Ishikawa (cell line): Measurements from ENCODE around the gene ZNF644.

Experiments
- CEBPB ChIP-seq: IDR thresholded peaks from 2 replicates; pipeline ENCODE4 v1.6.1; 2012
- CREB1 ChIP-seq: IDR thresholded peaks from 2 replicates; pipeline ENCODE4 v1.6.1; 2012; ENCODE audit warnings: low read depth
- EGR1 ChIP-seq: IDR thresholded peaks from 2 replicates; pipeline ENCODE4 v1.6.1; 2012
- EP300 ChIP-seq: IDR thresholded peaks from 2 replicates; pipeline ENCODE4 v1.6.1; 2012; ENCODE audit warnings: borderline replicate concordance
- FOXM1 ChIP-seq: IDR thresholded peaks from 2 replicates; pipeline ENCODE4 v1.6.1; 2012; ENCODE audit warnings: low read depth, borderline replicate concordance
- NFIC ChIP-seq: IDR thresholded peaks from 2 replicates; pipeline ENCODE4 v1.6.1; 2012
- RAD21 ChIP-seq: IDR thresholded peaks from 2 replicates; pipeline ENCODE4 v1.6.1; 2012; ENCODE audit warnings: low read depth
- TAF1 ChIP-seq: IDR thresholded peaks from 2 replicates; pipeline ENCODE4 v1.6.1; 2012; ENCODE audit warnings: low read depth, mild to moderate bottlenecking
- TCF12 ChIP-seq: IDR thresholded peaks from 2 replicates; pipeline ENCODE4 v1.6.1; 2012; ENCODE audit warnings: low read depth
- TEAD4 ChIP-seq: IDR thresholded peaks from 2 replicates; pipeline ENCODE4 v1.6.1; 2012
- YY1 ChIP-seq: IDR thresholded peaks from 2 replicates; pipeline ENCODE4 v1.6.1; 2012; ENCODE audit warnings: low read depth
- ZBTB7A ChIP-seq: IDR thresholded peaks from 2 replicates; pipeline ENCODE4 v1.6.1; 2012; ENCODE audit warnings: low read depth
- TF ChIP-seq, protein P1 (sequence below): IDR thresholded peaks from 2 replicates; pipeline ENCODE4 v1.6.1; 2012; ENCODE audit warnings: low read depth, mild to moderate bottlenecking
- TF ChIP-seq, protein P2 (sequence below): IDR thresholded peaks from 2 replicates; pipeline ENCODE4 v1.6.1; 2012
- TF ChIP-seq, protein P3 (sequence below): IDR thresholded peaks from 2 replicates; pipeline ENCODE4 v1.6.1; 2012

The ZNF644 gene

DNA sequence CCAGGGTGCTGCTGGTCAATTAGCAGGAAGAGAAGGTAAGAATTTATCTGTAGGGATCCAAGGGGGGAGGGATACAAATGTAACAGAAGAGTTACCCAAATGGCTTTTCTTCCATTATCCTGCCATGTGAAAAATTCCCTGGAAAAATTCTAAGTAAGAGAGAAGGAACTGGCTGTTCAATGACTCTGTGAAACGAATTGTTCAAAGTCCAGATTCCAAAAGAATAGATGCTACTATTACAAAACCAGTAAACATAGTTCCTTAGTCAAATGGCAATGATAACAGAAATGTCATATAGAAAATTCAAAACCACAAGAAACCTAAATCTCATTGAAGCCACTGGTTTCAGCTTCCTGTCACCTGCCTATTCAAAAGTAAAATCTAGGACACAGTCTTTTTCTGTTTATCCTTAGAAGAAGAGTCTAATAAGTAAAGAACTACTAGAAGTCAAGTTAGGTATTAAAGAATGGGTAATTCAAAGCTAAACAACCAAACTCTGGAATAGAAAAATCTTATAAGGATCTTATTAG, 102.6 kb downstream of the ZNF644 start:
- TF ChIP-seq EP300, result no peak

DNA sequence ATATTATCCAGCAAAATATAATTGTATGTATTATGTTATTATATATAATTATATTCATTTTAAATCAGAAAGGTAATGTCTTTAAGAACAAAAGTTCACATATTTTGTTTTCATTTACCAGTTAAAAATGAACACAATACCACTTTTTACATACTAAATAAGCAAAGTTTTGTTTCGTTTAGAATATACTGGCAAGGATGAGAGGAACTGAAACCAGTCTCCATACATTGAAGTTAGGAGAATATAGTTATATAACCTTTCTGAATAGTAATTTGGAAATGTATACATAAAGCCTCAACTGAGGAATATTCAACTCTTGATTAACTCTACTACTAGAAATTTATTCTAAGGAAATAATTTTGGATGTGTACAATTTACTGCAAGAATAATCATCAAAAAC, 110.5 kb downstream of the ZNF644 start:
- TF ChIP-seq, protein P1, sequence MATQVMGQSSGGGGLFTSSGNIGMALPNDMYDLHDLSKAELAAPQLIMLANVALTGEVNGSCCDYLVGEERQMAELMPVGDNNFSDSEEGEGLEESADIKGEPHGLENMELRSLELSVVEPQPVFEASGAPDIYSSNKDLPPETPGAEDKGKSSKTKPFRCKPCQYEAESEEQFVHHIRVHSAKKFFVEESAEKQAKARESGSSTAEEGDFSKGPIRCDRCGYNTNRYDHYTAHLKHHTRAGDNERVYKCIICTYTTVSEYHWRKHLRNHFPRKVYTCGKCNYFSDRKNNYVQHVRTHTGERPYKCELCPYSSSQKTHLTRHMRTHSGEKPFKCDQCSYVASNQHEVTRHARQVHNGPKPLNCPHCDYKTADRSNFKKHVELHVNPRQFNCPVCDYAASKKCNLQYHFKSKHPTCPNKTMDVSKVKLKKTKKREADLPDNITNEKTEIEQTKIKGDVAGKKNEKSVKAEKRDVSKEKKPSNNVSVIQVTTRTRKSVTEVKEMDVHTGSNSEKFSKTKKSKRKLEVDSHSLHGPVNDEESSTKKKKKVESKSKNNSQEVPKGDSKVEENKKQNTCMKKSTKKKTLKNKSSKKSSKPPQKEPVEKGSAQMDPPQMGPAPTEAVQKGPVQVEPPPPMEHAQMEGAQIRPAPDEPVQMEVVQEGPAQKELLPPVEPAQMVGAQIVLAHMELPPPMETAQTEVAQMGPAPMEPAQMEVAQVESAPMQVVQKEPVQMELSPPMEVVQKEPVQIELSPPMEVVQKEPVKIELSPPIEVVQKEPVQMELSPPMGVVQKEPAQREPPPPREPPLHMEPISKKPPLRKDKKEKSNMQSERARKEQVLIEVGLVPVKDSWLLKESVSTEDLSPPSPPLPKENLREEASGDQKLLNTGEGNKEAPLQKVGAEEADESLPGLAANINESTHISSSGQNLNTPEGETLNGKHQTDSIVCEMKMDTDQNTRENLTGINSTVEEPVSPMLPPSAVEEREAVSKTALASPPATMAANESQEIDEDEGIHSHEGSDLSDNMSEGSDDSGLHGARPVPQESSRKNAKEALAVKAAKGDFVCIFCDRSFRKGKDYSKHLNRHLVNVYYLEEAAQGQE, result no peak
- TF ChIP-seq EP300, result no peak
- TF ChIP-seq TEAD4, result no peak
- TF ChIP-seq, protein P2, sequence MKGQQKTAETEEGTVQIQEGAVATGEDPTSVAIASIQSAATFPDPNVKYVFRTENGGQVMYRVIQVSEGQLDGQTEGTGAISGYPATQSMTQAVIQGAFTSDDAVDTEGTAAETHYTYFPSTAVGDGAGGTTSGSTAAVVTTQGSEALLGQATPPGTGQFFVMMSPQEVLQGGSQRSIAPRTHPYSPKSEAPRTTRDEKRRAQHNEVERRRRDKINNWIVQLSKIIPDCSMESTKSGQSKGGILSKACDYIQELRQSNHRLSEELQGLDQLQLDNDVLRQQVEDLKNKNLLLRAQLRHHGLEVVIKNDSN, result no peak
- no peak for TF ChIP-seq CEBPB
- TF ChIP-seq TCF12, result no peak
- TF ChIP-seq EGR1, result no peak
- TF ChIP-seq FOXM1, result no peak
- TF ChIP-seq TAF1, result no peak
- no peak for TF ChIP-seq NFIC
- TF ChIP-seq YY1, result no peak
- TF ChIP-seq CREB1, result no peak
- TF ChIP-seq, protein P3, sequence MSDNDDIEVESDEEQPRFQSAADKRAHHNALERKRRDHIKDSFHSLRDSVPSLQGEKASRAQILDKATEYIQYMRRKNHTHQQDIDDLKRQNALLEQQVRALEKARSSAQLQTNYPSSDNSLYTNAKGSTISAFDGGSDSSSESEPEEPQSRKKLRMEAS, result no peak
- TF ChIP-seq ZBTB7A, result no peak

DNA sequence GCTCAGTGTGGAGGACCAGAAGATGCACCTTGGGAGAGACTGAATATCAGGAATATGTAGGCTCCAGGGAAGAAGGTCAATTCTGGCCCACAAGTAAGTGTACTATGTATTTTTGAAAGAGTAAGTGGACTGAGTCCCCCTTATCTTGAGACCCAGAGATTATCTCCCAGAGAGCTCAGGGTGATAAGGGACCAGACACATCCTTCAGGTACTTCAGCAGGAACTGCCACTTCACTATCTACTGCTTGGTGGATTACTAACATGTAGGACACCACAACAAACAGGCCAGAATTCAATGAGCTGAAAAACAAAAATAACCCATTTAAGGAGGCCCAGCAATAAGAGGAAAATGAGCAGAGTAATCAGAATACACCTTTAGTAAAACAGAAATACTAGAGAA, 119.2 kb downstream of the ZNF644 start:
- no peak for TF ChIP-seq TEAD4
- no peak for TF ChIP-seq CREB1
- TF ChIP-seq, protein P2, result no peak
- TF ChIP-seq CEBPB, result no peak
- TF ChIP-seq NFIC, result no peak
- TF ChIP-seq TCF12, result no peak

DNA sequence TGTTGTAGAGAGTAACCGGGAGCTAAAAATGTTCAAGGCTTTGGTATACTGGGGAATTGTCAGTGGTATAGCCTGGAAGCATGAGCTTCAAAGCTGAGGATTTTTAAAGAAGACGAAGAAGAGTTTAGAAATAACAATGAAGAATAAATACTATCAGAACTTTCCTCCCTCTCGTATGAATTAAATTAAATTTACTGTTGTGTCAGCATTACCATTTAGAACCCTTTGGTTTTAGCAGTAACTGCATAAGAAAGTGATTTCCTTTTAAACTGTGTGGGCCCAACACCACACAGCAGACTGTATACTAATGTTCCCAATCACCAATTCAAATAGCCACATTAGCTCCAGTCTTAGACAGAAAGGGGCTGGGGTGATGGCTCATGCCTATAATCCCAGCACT, 122.6 kb downstream of the ZNF644 start:
- TF ChIP-seq YY1 (no peak), NFIC (no peak), TEAD4 (no peak), CEBPB (no peak), TAF1 (no peak), EP300 (no peak), ZBTB7A (no peak), EGR1 (no peak), RAD21 (no peak), FOXM1 (no peak), CREB1 (no peak), TCF12 (no peak)
- TF ChIP-seq, protein P2, result no peak
- TF ChIP-seq, protein P3, result no peak
- TF ChIP-seq, protein P1, result no peak

DNA sequence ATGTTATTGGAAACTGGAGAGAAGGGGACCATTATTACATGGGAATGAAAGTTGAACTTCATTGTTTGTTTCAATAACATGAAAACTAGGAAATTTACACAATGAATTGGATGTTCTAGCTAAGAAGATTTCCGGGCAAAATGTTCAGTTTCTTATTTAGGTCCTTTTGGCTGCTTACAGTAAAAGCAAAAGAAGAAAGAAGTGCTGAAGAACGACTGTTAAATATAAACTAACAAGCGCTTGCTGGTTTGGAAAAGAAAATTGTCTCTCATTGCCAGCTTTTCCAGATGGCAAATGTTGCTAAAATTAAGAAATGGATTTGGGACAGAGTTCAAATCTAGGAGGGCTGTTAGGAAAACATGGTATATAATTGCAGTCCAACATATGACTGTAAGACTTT, 139.6 kb downstream of the ZNF644 start:
- TF ChIP-seq, protein P3, result no peak
- TF ChIP-seq RAD21 (no peak), TEAD4 (no peak), TAF1 (no peak), CEBPB (no peak), NFIC (no peak), FOXM1 (no peak), EP300 (no peak), YY1 (no peak), CREB1 (no peak), EGR1 (no peak), ZBTB7A (no peak), TCF12 (no peak)
- TF ChIP-seq, protein P2, result no peak
- TF ChIP-seq, protein P1, result no peak
